Measurements from ENCODE around the gene MAP2K5.

Gene MAP2K5

DNA sequence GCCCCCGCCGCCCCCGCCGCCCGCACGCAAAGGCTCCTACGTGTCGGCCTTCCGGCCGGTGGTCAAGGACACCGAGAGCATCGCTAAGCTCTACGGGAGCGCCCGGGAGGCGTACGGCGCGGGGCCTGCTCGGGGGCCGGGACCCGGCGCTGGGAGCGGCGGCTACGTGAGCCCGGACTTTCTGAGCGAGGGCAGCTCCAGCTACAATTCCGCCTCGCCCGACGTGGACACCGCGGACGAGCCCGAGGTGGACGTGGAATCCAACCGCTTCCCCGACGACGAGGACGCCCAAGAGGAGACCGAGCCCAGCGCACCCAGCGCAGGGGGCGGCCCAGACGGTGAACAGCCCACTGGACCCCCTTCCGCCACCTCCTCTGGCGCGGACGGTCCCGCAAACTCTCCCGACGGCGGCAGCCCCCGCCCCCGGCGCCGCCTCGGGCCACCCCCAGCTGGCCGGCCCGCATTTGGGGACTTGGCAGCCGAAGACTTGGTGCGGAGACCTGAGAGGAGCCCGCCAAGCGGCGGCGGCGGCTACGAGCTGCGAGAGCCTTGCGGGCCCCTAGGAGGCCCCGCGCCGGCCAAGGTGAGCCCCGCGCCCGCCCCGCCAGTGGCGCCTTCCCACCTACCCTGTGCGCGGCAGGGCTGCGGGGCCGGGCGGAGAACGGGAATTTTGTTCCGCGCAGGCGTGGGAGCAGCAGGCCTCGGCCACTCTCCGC lies 285.2 kb downstream of the MAP2K5 start:
- H3K27ac ChIP-seq = no peak overlapping the region
- ChIA-PET CTCF (interaction anchor here (0.9 kb wide), 1 partner anchor 227 kb away, joined by 4 read pairs; no protein-coding TSS in a partner anchor), POLR2A (ENCODE audit: low non-redundant PET) (no interaction called here)
- no peak for TF ChIP-seq CTCF (conservative IDR thresholded peaks at IDR 0.05; ENCODE audit: low read depth)
- DNase-seq (ENCODE audit: low spot score) = no peak

DNA sequence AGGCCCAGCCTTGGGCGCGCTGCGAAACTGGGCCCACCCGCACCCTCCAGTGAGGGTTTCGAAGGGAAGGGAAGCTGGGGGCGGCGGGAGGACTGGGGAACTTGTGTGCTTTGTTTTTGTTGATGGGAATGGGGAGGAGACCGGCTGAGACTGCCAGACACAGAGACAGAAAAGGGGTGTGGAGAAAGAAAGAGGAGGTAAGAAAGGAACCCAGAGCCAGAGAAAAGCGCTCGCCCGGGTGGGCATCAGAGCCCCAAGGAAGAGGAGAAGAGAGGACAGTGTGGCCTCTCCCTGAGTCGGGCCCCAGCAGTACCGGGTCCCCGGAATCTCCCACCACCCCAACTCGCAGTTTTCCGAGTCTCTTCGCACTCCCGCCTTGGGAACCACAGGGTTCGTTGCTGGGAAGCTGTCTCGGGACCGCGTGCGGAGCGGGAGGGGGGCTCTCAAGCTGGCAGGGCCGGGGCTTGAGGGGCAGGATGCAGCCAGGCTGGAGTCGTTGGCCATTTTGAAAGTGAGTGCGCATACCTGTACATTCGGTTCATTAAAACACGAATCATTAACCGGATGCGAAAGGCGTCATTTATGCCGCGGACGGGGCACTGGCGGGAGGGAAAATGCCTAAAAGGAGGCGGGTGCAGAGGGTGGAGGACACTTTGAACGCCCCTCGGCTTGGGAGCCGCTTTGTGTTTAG lies 285.9 kb downstream of the MAP2K5 start:
- TF ChIP-seq CTCF (conservative IDR thresholded peaks at IDR 0.05; ENCODE audit: low read depth) = no peak
- no peak overlapping the region for H3K27ac ChIP-seq
- no peak for DNase-seq (ENCODE audit: low spot score)
- ChIA-PET POLR2A (ENCODE audit: low non-redundant PET) (no interaction called here), CTCF (interaction anchor here (0.6 kb wide), 2 partner anchors 96 to 604 kb away, joined by 3 read pairs; no protein-coding TSS in a partner anchor)

GRCh38 chr15:67828969-67829646 lies 286.6 kb downstream of the MAP2K5 start:
- no peak overlapping the region for H3K27ac ChIP-seq
- no peak for DNase-seq (ENCODE audit: low spot score)
- CTCF ChIA-PET = interaction anchor here (0.6 kb wide), 2 partner anchors 97 to 605 kb away, joined by 3 read pairs; no protein-coding TSS in a partner anchor
- no peak for TF ChIP-seq CTCF (conservative IDR thresholded peaks at IDR 0.05; ENCODE audit: low read depth)
- POLR2A ChIA-PET (ENCODE audit: low non-redundant PET) = no interaction called here

- TF ChIP-seq CTCF (conservative IDR thresholded peaks at IDR 0.05; ENCODE audit: low read depth) = no peak
- DNase-seq (ENCODE audit: low spot score) = no peak
- ChIA-PET CTCF (interaction anchor here (0.7 kb wide), 1 partner anchor 874 kb away, joined by 3 read pairs; no protein-coding TSS in a partner anchor), POLR2A (ENCODE audit: low non-redundant PET) (no interaction called here)
- no peak overlapping the region for H3K27ac ChIP-seq
Measured at GRCh38 chr15:67829647-67830504, 287.4 kb downstream of the MAP2K5 start.

DNA sequence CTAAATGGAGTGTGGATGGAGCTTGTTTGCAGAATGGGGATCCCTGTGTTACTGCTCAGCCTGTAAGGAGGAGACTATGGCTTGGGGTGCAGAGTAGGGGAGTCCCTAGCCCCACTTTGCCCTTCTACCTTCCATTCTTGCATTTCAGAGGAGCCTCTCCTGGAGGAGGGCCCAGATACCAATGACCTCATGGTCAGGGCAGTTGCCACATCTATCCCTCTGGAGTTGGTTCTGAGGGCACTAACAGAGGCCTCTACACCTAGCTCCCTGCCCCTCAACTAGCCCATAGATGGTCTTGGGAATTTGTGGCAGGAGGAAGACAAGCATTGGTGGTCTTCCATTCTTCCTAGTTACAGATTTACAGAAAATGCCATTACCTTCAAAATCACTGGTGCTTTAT lies 288.9 kb downstream of the MAP2K5 start:
- CTCF ChIA-PET = interaction anchor here (0.5 kb wide), 1 partner anchor 1228 kb away, joined by 3 read pairs; no protein-coding TSS in a partner anchor
- no peak for TF ChIP-seq CTCF (conservative IDR thresholded peaks at IDR 0.05; ENCODE audit: low read depth)
- no peak for DNase-seq (ENCODE audit: low spot score)
- no peak overlapping the region for H3K27ac ChIP-seq
- POLR2A ChIA-PET (ENCODE audit: low non-redundant PET) = no interaction called here

Measured in RWPE1 (cell line).